GM18951 (cell line): ENCODE measurements around the gene RBBP5.
A peak's percentile ranks its signal among the peaks of the same experiment; 100 is the strongest.
"Not testable (repeated sequence)": the region's sequence is repeated elsewhere in the genome, so short reads cannot be mapped to it uniquely, and the experiment has no call there.

Source experiments
- POLR2A ChIP-seq: IDR thresholded peaks from 4 replicates; pipeline ENCODE4 v1.6.1; 2011; ENCODE audit warnings: mild to moderate bottlenecking; ENCODE audit not compliant: insufficient read length, insufficient read depth; ENCODE audit errors: extremely low read depth
- in situ Hi-C: fragments of 300-500 bp; cut with MboI; formaldehyde crosslinking; loops from one replicate; pipeline ENCODE4 v1.12.0; 2022; ENCODE audit warnings: low sequenced_read_pairs, mixed read lengths, inconsistent platforms; ENCODE audit not compliant: unreplicated experiment

The RBBP5 gene

DNA sequence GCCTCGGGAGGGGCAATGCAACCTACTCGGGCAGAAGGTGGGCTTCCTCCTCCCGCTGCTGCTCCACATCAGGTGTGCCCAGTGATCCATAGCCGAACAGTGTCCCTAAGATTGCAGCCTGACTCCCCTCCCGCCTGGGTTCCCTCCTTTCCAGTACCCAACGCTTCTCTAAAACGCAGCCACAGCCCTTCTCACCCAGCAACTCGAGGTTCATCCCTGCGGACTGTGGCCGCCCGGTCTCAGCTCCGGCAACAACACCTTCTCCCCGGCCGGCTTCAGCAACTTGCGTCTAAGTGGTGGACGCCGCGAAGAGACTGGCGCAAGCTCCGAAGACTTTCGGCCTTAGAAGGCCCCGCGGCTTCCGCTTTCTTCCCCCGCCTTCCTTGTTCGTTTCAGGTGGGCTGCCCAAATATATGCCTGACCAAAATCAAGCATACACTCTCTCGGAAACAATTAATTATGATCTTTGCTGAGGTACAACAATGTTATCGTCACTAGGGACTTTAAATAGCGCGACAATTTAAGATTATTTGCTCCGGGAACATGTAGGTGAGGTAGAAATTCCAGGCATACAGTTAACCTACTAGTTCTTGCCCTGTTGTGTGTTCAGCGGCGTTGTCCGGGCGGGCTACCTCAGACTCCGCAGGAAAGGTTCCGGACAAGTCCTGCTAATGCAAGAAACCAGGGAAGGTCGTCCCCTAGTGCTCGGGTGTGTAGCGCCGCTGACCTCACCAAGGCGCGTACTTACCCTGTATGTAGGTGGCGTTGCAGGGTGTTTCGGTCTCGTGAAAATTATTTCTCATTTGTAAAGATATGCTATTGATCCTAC is at the start of gene RBBP5:
Gene RBBP5, minus strand, starts transcription at position 319 of the 829 bp plus-strand sequence. Its CDS starts 105 bp downstream, at position 214.
- in situ Hi-C loops, result no loop called here
- peak; percentile 93 for TF ChIP-seq POLR2A

DNA sequence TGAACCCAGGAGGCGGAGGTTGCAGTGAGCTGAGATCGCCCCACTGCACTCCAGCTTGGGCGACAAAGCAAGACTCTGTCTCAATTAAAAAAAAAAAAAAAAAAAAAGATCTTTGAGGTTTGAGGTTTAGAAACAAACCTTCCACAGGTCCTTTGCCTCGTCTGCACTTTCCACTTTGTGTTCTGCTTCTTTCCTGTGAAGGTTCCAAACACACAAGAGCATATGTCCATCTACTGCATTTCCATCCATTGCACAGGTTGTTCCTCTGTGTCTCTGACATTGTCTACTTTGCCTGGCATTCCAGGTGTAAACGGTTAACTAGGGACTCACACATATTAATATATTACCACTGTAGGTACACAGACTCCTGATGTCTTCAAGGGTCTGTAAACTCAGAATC is 49.6 kb upstream of the RBBP5 start:
- TF ChIP-seq POLR2A, result no peak
- in situ Hi-C loops, result no loop called here

DNA sequence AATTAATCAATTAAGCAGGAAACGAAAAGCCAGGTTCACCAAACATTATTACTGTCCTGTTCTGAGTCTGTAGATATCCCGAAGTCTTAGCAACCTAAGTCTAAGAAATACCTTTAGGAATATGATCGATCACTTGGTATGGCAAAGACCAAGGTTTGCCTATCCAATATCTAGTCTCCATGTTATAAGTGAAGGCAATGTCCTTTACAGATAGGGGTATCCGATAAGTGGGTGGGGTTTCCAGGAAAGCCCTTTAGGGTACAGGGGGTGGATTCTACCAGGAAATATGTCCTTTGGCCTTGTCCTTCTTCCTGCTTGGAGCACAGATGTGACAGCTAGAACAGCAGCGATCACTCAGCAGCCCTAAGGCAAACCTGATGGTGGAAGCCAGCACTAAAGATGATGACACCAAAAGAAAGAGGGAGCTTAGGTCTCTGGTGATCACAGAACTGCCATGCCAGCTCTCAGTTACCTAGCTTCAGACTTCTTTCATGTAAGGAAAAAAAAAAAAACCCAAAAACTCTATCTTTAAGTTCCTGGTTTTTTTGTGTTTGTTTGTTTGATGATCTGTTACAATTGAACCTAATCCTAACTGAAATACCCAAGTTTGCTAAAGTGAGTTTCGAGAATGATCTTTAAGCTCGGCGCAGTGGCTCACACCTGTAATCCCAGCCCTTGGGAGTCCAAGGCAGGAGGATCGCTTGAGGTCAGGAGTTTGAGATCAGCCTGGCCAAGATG is 48.9 kb upstream of the RBBP5 start:
- in situ Hi-C loops, result no loop called here

DNA sequence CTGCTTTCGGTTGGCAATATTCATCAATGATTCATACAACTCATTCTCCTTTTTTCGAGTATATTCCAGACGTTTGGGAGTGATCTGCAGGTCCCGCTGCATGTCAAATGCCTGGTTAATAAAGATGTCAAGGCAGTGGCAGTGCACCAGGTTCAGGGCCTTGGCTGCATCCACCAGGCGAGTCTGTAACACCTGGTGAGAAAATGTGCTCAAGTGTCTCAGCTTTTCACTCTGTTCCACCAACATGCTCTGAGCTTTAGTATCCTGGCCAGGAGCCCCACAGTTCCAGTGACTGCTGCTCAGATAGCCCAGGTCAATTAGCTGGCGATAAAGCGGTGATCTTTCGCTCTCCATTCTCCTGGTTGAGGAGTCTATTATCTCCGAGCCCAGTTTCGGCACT is 47.5 kb upstream of the RBBP5 start:
- in situ Hi-C loops, result no loop called here
- TF ChIP-seq POLR2A, result no peak

More for the DNA sequence above, 48.9 kb upstream of the RBBP5 start:
- no peak for TF ChIP-seq POLR2A

DNA sequence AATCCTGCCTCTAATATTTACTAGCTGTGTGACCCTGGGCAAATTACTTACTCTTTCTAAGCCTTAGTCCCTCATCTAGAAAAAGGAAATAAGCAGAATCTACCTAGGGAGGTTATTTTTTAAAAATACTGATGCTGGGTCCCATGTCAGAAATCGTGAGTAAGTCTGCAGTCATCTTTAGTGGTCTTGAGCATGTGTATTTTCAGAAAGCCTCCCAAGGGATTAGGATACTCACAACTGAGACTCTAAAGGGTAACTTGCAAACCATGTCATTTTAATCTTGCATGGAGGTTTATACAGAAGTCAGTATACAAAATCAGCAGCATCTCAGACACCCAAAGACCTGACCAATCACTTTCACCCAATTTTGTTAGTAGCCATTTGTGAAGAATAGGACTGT is 46.5 kb upstream of the RBBP5 start:
- in situ Hi-C loops, result no loop called here
- TF ChIP-seq POLR2A, result no peak

- in situ Hi-C loops, result no loop called here
Observed at GRCh38 chr1:205162301-205162700, 40.5 kb upstream of the RBBP5 start.

DNA sequence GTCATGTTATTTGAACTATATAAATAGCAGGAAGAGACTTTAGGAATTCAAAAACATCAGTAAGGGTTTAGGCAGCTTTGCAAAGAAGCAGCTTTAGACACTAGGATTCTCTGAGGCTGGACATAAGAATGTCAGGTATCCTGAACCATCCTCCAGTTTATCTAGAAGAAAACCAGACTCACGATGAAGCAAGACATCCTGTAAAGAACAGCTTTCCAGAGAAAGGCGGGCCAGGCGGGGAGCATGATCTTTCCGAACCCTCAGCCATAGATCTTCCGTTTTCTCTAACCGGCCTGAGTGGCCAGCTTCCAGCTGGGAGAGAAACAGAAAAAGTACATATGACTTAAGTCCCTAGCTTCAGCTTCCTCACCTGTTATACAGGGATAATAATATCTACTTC is 39.3 kb upstream of the RBBP5 start:
- in situ Hi-C loops, result no loop called here
- TF ChIP-seq POLR2A, result no peak

More at GRCh38 chr1:205162301-205162700, 40.5 kb upstream of the RBBP5 start:
- no peak for TF ChIP-seq POLR2A

DNA sequence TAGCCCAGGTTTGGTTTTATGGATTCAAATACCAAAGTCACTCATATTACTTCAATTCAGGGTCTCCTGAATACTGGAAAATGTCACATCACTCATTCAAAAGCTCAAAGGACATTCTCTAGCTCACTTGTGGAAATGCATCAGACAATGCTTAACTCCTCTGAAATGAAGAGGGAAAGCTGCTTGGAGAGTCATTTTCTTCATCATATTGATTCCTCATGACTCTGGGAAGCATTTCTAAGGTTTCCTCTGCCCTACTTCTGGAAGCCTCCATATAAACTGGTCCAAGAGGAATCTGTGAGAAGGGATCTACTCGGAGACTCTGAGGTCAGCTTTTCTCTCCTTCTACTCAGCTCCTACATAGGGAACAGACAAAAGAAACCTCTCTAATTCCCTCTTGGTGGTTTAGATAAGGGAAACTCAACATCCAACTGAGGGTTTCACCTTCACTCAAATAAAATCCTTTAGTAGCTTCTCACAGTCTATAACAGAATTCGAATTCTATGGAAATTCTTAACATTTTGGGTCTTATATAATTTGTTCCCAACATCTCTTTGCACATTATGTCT is 36.4 kb upstream of the RBBP5 start:
- no peak for TF ChIP-seq POLR2A
- in situ Hi-C loops, result no loop called here

- in situ Hi-C loops, result not testable (repeated sequence)
Observed at GRCh38 chr1:205155665-205156377, 34.0 kb upstream of the RBBP5 start.

GRCh38 chr1:205152505-205152904 is 30.7 kb upstream of the RBBP5 start:
- in situ Hi-C loops, result no loop called here
- TF ChIP-seq POLR2A, result no peak

DNA sequence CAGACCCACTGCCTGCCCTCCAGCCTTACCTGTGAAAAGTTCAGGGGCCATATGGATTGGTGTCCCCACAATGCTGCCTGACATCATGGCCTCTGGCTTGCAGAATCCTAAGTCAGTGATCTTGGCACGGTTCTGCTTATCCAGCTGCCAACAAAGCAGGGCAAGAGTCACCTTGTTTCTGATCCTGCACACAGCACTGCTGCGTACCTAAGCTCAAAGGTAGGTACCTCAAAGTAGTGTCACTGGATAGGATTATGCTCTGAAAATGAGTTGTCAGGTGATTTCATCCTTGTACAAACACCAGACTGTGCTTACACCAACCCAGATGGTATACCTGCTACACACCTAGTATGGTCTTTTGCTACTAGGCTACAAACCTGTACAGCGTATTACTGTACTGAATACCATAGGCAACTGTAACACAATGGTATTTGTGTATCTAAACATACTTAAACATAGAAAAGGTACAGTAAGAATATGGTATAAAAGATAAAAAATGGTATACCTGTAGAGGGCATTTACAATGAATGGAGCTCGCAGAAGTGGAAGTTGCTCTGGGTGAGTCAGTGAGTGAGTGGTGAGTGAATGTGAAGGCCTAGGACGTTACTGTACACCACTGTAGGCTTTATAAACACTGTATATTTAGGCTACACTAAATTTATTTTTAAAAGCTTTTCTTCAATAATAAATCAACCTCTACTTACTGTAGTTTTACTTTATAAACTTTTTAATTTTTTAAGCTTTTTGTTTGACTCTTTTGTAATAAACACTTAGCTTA is 29.1 kb upstream of the RBBP5 start:
- in situ Hi-C loops, result no loop called here
- TF ChIP-seq POLR2A, result no peak

DNA sequence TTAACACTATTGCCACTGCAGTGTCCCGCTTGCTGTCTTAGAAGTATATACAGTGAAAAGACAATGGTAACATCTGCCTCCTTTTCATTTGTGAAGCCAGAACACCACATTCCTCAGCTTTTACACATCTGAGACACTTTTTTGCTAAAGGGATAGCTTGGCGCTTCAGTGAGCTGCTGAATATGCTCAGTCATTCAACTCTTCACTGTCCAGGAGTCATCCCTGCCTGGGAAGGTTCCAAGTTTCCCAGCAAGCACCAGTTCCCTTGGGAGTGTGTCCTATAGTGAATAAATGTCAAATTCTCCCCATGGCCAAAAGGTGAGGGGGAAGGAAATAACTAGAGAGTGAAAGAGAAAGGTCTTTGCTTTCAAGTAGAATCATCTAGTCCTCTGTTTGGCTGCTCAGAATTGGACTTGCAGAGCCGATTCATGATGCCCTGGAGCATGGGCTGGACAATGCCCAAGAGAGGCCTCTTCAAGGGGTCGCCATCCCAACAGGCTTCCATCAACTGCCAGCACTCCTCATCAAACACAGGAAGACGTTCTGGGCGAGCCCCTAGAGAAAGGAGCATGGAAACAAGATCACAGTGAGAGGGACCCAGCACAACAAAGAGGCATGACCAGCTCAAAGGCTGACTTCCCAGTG is 25.5 kb upstream of the RBBP5 start:
- in situ Hi-C loops, result no loop called here
- TF ChIP-seq POLR2A, result no peak
